ENCODE results near the gene CCDC40. TPM values are rescaled to one million over a fixed set of nuclear protein-coding genes. Genes with fewer than 3 reads are reported as not detected.

CCDC40 gene
- total and polyA plus RNA-seq, 2 of the 13 experiments (the other 11 are each of a cell fraction or from before 2014, with no cell fraction given): 4.1 to 5.5 TPM

DNA sequence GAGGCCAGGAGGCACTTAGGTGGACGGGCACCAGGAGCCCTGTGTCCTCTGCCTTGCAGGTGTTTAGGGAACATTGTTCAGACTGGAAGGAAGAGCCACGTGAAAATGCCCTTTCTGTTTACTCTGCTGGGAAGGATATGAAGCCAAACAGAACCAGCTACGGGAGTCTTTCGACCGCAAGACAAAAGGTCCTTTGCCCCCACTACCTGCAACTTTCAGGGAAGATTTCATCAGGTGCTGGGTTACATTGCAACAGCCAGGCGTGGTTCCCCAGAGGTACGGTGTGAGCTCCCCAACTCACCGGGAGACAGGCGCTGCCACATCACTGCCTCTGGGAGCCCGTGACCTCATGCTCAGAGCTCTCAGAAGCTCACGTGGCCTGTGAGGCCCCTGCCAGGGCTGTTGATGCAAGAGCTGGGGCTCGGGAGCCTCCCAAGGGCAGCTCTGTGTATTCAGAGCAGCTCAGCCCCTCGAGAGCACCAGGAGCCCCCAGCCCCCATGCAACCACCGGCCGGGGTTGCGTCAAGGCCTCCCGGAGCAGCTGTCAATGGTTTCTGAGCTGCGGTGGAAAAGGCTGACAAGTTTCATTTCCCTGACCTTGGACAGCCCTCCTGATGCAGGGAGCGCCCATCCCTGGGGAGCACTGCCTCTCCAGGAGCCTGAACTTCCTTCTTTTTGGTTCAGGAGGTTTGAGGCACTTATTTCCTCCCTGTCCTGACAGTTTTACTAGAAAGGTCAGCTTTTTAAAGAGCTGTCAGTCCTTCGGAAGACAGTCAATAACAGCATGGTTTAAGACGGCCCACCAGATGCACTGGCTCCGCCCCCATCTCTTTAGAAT lies 42.8 kb upstream of the CCDC40 start (continued):
- TF ChIP-seq KDM4B (CRISPR knock-in tag; IDR thresholded peaks at IDR 0.05) (peak; percentile 77; the same call in 1 of the 2 replicates), SNRNP70 (IDR thresholded peaks at IDR 0.05; ENCODE audit: low read depth, low read length) (no peak), SMYD3 (CRISPR knock-in tag; IDR thresholded peaks at IDR 0.05) (peak; percentile 97), CREB1 (IDR thresholded peaks at IDR 0.05) (peak; percentile 76; the same call in 1 of the 2 replicates), CREB1 (CRISPR knock-in tag; IDR thresholded peaks at IDR 0.05) (peak; percentile 86; the same call in 1 of the 2 replicates), ZNF558 (CRISPR knock-in tag; IDR thresholded peaks at IDR 0.05; ENCODE audit: borderline replicate concordance) (peak; percentile 97), ZSCAN30 (CRISPR knock-in tag; IDR thresholded peaks at IDR 0.05) (no peak), KAT7 (CRISPR knock-in tag; IDR thresholded peaks at IDR 0.05; ENCODE audit: borderline replicate concordance) (peak; percentile 78; the same call in 1 of the 2 replicates), RBM39 (IDR thresholded peaks at IDR 0.05; ENCODE audit: low read depth, low read length, poor library complexity, severe bottlenecking) (peak; percentile 57), ZMAT3 (CRISPR knock-in tag; conservative IDR thresholded peaks at IDR 0.05) (peak; percentile 94), HOXA7 (CRISPR knock-in tag; IDR thresholded peaks at IDR 0.05) (no peak), HOXA9 (CRISPR knock-in tag; IDR thresholded peaks at IDR 0.05; ENCODE audit: borderline replicate concordance) (peak; percentile 71; the same call in 1 of the 2 replicates), ETV5 (CRISPR knock-in tag; IDR thresholded peaks at IDR 0.05; ENCODE audit: borderline replicate concordance) (peak; percentile 78), ZFYVE20 (CRISPR knock-in tag; IDR thresholded peaks at IDR 0.05; ENCODE audit: borderline replicate concordance, low read depth) (no peak), CENPBD1 (CRISPR knock-in tag; IDR thresholded peaks at IDR 0.05; ENCODE audit: borderline replicate concordance, low read depth) (peak; percentile 67; the same call in 1 of the 2 replicates), ZSCAN21 (CRISPR knock-in tag; IDR thresholded peaks at IDR 0.05; ENCODE audit: borderline replicate concordance) (peak; percentile 98)
- TF ChIP-seq, protein P1, sequence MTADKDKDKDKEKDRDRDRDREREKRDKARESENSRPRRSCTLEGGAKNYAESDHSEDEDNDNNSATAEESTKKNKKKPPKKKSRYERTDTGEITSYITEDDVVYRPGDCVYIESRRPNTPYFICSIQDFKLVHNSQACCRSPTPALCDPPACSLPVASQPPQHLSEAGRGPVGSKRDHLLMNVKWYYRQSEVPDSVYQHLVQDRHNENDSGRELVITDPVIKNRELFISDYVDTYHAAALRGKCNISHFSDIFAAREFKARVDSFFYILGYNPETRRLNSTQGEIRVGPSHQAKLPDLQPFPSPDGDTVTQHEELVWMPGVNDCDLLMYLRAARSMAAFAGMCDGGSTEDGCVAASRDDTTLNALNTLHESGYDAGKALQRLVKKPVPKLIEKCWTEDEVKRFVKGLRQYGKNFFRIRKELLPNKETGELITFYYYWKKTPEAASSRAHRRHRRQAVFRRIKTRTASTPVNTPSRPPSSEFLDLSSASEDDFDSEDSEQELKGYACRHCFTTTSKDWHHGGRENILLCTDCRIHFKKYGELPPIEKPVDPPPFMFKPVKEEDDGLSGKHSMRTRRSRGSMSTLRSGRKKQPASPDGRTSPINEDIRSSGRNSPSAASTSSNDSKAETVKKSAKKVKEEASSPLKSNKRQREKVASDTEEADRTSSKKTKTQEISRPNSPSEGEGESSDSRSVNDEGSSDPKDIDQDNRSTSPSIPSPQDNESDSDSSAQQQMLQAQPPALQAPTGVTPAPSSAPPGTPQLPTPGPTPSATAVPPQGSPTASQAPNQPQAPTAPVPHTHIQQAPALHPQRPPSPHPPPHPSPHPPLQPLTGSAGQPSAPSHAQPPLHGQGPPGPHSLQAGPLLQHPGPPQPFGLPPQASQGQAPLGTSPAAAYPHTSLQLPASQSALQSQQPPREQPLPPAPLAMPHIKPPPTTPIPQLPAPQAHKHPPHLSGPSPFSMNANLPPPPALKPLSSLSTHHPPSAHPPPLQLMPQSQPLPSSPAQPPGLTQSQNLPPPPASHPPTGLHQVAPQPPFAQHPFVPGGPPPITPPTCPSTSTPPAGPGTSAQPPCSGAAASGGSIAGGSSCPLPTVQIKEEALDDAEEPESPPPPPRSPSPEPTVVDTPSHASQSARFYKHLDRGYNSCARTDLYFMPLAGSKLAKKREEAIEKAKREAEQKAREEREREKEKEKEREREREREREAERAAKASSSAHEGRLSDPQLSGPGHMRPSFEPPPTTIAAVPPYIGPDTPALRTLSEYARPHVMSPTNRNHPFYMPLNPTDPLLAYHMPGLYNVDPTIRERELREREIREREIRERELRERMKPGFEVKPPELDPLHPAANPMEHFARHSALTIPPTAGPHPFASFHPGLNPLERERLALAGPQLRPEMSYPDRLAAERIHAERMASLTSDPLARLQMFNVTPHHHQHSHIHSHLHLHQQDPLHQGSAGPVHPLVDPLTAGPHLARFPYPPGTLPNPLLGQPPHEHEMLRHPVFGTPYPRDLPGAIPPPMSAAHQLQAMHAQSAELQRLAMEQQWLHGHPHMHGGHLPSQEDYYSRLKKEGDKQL (CRISPR knock-in tag; IDR thresholded peaks at IDR 0.05; ENCODE audit: low read depth): peak; percentile 93
- TF ChIP-seq, protein P2, sequence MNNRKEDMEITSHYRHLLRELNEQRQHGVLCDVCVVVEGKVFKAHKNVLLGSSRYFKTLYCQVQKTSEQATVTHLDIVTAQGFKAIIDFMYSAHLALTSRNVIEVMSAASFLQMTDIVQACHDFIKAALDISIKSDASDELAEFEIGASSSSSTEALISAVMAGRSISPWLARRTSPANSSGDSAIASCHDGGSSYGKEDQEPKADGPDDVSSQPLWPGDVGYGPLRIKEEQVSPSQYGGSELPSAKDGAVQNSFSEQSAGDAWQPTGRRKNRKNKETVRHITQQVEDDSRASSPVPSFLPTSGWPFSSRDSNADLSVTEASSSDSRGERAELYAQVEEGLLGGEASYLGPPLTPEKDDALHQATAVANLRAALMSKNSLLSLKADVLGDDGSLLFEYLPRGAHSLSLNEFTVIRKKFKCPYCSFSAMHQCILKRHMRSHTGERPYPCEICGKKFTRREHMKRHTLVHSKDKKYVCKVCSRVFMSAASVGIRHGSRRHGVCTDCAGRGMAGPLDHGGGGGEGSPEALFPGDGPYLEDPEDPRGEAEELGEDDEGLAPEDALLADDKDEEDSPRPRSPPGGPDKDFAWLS (CRISPR knock-in tag; IDR thresholded peaks at IDR 0.05; ENCODE audit: borderline replicate concordance): peak; percentile 99
- TF ChIP-seq, protein P3, sequence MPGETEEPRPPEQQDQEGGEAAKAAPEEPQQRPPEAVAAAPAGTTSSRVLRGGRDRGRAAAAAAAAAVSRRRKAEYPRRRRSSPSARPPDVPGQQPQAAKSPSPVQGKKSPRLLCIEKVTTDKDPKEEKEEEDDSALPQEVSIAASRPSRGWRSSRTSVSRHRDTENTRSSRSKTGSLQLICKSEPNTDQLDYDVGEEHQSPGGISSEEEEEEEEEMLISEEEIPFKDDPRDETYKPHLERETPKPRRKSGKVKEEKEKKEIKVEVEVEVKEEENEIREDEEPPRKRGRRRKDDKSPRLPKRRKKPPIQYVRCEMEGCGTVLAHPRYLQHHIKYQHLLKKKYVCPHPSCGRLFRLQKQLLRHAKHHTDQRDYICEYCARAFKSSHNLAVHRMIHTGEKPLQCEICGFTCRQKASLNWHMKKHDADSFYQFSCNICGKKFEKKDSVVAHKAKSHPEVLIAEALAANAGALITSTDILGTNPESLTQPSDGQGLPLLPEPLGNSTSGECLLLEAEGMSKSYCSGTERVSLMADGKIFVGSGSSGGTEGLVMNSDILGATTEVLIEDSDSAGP (CRISPR knock-in tag; IDR thresholded peaks at IDR 0.05; ENCODE audit: borderline replicate concordance): peak; percentile 92
